WTC11 (cell line): ENCODE results near the gene SINHCAF. TPM values are rescaled to one million over a fixed set of nuclear protein-coding genes. Genes with fewer than 3 reads are reported as not detected.
"Not testable (repeated sequence)": the region's sequence is repeated elsewhere in the genome, so short reads cannot be mapped to it uniquely, and the experiment has no call there.

Experiments used
- ATAC-seq: fragments of 200-7000 bp; cut with Tn5 transposase; 2 replicates; pipeline ENCODE4 v1.10.0; 2021; ENCODE audit warnings: mild to moderate bottlenecking, moderate library complexity
- CTCF ChIA-PET: fragments of 300-600 bp; sonication (Branson Sonifier 250); formaldehyde crosslinking; loops from one replicate; lab custom pipeline; 2021; ENCODE audit warnings: antibody characterized with exemption; lab: Charles Lee
- POLR2A ChIA-PET: fragments of 350-600 bp; sonication (Branson Sonifier 250); formaldehyde crosslinking; loops from one replicate; lab custom pipeline; 2021; ENCODE audit warnings: antibody characterized with exemption; lab: Charles Lee
- DNase-seq: peaks from one replicate; pipeline ENCODE4 v3.0.0; 2021; ENCODE audit warnings: low spot score
- H3K27ac Mint-ChIP-seq: 2 replicates; pipeline ENCODE4 v1.8.0; 2021; ENCODE audit warnings: mixed read lengths
- H3K27me3 Mint-ChIP-seq: 2 replicates; pipeline ENCODE4 v1.8.0; 2021; ENCODE audit warnings: low read depth, mild to moderate bottlenecking, moderate library complexity, mixed read lengths
- H3K36me3 Mint-ChIP-seq: 2 replicates; pipeline ENCODE4 v1.8.0; 2021; ENCODE audit warnings: mixed read lengths
- H3K4me1 Mint-ChIP-seq: 2 replicates; pipeline ENCODE4 v1.8.0; 2022; ENCODE audit warnings: mixed read lengths
- H3K4me3 Mint-ChIP-seq: 2 replicates; pipeline ENCODE4 v1.8.0; 2021; ENCODE audit warnings: mild to moderate bottlenecking, moderate library complexity, mixed read lengths
- H3K9me3 Mint-ChIP-seq: 2 replicates; pipeline ENCODE4 v1.8.0; 2021; ENCODE audit warnings: mixed read lengths
- CBFB ChIP-seq: sonication (generic); formaldehyde crosslinking; IDR thresholded peaks from 2 replicates; pipeline ENCODE4 v1.8.1; 2022; ENCODE audit warnings: mild to moderate bottlenecking, low read depth, missing genetic modification reagents
- ETV6 ChIP-seq: sonication (generic); formaldehyde crosslinking; IDR thresholded peaks from 2 replicates; pipeline ENCODE4 v1.8.1; 2022; ENCODE audit warnings: mild to moderate bottlenecking, missing genetic modification reagents
- HMGA2 ChIP-seq: fragments of 250-450 bp; sonication (Bioruptor Pico); IDR thresholded peaks from 2 replicates; pipeline ENCODE4 v1.4.0; 2021; ENCODE audit warnings: mild to moderate bottlenecking, moderate library complexity
- JAZF1 ChIP-seq: fragments of 250-450 bp; sonication (Bioruptor Pico); IDR thresholded peaks from 2 replicates; pipeline ENCODE4 v1.9.0; 2021; ENCODE audit warnings: moderate library complexity, mild to moderate bottlenecking, inconsistent platforms
- MYBL2 ChIP-seq: sonication (generic); formaldehyde crosslinking; IDR thresholded peaks from 2 replicates; pipeline ENCODE4 v1.8.1; 2023; ENCODE audit warnings: mild to moderate bottlenecking, moderate library complexity, missing genetic modification reagents
- NR1H2 ChIP-seq: sonication (generic); formaldehyde crosslinking; IDR thresholded peaks from 2 replicates; pipeline ENCODE4 v1.9.0; 2021; ENCODE audit warnings: mild to moderate bottlenecking, moderate library complexity, missing genetic modification reagents
- ZBTB43 ChIP-seq: sonication (generic); formaldehyde crosslinking; IDR thresholded peaks from 2 replicates; pipeline ENCODE4 v1.8.1; 2023; ENCODE audit warnings: mild to moderate bottlenecking, missing genetic modification reagents
- ZMAT4 ChIP-seq: fragments of 250-450 bp; sonication (Bioruptor Pico); IDR thresholded peaks from 2 replicates; pipeline ENCODE4 v1.9.0; 2021; ENCODE audit warnings: mild to moderate bottlenecking
- ZNF121 ChIP-seq: sonication (generic); formaldehyde crosslinking; IDR thresholded peaks from 2 replicates; pipeline ENCODE4 v1.8.0; 2023; ENCODE audit warnings: missing genetic modification reagents
- ZNF317 ChIP-seq: sonication (generic); formaldehyde crosslinking; IDR thresholded peaks from 2 replicates; pipeline ENCODE4 v1.8.1; 2023; ENCODE audit warnings: low read depth, mild to moderate bottlenecking, moderate library complexity, missing genetic modification reagents, borderline replicate concordance
- ZNF671 ChIP-seq: fragments of 250-450 bp; sonication (Bioruptor Pico); IDR thresholded peaks from 2 replicates; pipeline ENCODE4 v1.8.0; 2021; ENCODE audit warnings: mild to moderate bottlenecking
- total RNA-seq: library from RNA; stranded (reverse); gene quantifications from 3 replicates; pipeline ENCODE4 v1.2.3, GENCODE V29; 2021
- TF ChIP-seq, protein P1 (sequence below): sonication (generic); formaldehyde crosslinking; IDR thresholded peaks from 2 replicates; pipeline ENCODE4 v1.8.0; 2022; ENCODE audit warnings: mild to moderate bottlenecking, missing genetic modification reagents
- TF ChIP-seq, protein P2 (sequence below): fragments of 250-450 bp; sonication (Bioruptor Pico); IDR thresholded peaks from 2 replicates; pipeline ENCODE4 v1.9.0; 2021; ENCODE audit warnings: mild to moderate bottlenecking, borderline replicate concordance
- TF ChIP-seq, protein P3 (sequence below): sonication (generic); formaldehyde crosslinking; conservative IDR thresholded peaks from 2 replicates; pipeline ENCODE4 v1.8.1; 2022; ENCODE audit warnings: mild to moderate bottlenecking, missing genetic modification reagents
- TF ChIP-seq, protein P4 (sequence below): sonication (generic); formaldehyde crosslinking; IDR thresholded peaks from 2 replicates; pipeline ENCODE4 v1.8.1; 2022; ENCODE audit warnings: missing genetic modification reagents, borderline replicate concordance

Gene SINHCAF
- total RNA-seq, 1 experiment from 2014 or later: 407 TPM

- ATAC-seq, H3K9me3 Mint-ChIP-seq, H3K27me3 Mint-ChIP-seq, H3K4me3 Mint-ChIP-seq, H3K36me3 Mint-ChIP-seq, H3K4me1 Mint-ChIP-seq, POLR2A ChIA-PET: not testable (repeated sequence)
- CTCF ChIA-PET: interaction anchor here (0.6 to 8.0 kb wide), 24 partner anchors 9 to 408 kb away, joined by 3 to 119 read pairs (median 4); partner anchors contain the start of gene ETFBKMT
- H3K27ac Mint-ChIP-seq: 0 out of 2 replicates have a peak overlapping the region, but pooled peaks have one; percentile 8
- peak; percentile 96 for TF ChIP-seq HMGA2
- peak; percentile 40 for DNase-seq
Observed at GRCh38 chr12:31251707-31252611, 74.0 kb downstream of the SINHCAF start.

DNA sequence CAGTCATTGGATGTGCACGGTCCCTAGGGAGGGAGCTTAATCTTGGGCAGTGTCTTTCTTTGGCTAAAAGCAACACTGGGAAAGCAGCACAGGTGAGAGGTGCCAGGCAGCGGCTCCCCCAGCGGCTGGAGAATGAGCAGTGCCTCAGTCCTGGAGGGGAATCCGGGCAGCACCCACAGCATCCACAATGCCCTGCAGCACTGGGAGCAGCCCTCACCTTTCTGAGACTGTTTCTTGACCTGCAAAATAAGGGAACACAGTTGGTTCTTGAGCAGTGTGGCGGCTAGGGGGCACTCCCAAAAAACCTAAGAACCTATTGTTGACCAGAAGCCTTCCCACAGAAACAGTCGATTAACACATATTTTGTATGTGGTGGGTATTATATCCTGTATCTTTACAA is 75.8 kb downstream of the SINHCAF start:
- Mint-ChIP-seq H3K36me3 (no peaks in the 10 kb centered on the region), H3K9me3 (no peaks in the 10 kb centered on the region), H3K27ac (no peak overlapping the region), H3K27me3 (no peaks in the 10 kb centered on the region), H3K4me1 (peaks cover 14% of the 10 kb centered on the region), H3K4me3 (no peak overlapping the region)
- TF ChIP-seq NR1H2 (CRISPR knock-in tag) (no peak), MYBL2 (CRISPR knock-in tag) (no peak), ZNF671 (CRISPR knock-in tag) (no peak), CBFB (CRISPR knock-in tag) (no peak), JAZF1 (CRISPR knock-in tag) (no peak), ETV6 (CRISPR knock-in tag) (no peak), ZMAT4 (CRISPR knock-in tag) (no peak), ZNF121 (no peak), ZNF317 (no peak), ZBTB43 (CRISPR knock-in tag) (no peak)
- TF ChIP-seq, protein P1, sequence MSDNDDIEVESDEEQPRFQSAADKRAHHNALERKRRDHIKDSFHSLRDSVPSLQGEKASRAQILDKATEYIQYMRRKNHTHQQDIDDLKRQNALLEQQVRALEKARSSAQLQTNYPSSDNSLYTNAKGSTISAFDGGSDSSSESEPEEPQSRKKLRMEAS (CRISPR knock-in tag): no peak
- TF ChIP-seq, protein P2, sequence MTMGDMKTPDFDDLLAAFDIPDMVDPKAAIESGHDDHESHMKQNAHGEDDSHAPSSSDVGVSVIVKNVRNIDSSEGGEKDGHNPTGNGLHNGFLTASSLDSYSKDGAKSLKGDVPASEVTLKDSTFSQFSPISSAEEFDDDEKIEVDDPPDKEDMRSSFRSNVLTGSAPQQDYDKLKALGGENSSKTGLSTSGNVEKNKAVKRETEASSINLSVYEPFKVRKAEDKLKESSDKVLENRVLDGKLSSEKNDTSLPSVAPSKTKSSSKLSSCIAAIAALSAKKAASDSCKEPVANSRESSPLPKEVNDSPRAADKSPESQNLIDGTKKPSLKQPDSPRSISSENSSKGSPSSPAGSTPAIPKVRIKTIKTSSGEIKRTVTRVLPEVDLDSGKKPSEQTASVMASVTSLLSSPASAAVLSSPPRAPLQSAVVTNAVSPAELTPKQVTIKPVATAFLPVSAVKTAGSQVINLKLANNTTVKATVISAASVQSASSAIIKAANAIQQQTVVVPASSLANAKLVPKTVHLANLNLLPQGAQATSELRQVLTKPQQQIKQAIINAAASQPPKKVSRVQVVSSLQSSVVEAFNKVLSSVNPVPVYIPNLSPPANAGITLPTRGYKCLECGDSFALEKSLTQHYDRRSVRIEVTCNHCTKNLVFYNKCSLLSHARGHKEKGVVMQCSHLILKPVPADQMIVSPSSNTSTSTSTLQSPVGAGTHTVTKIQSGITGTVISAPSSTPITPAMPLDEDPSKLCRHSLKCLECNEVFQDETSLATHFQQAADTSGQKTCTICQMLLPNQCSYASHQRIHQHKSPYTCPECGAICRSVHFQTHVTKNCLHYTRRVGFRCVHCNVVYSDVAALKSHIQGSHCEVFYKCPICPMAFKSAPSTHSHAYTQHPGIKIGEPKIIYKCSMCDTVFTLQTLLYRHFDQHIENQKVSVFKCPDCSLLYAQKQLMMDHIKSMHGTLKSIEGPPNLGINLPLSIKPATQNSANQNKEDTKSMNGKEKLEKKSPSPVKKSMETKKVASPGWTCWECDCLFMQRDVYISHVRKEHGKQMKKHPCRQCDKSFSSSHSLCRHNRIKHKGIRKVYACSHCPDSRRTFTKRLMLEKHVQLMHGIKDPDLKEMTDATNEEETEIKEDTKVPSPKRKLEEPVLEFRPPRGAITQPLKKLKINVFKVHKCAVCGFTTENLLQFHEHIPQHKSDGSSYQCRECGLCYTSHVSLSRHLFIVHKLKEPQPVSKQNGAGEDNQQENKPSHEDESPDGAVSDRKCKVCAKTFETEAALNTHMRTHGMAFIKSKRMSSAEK (CRISPR knock-in tag): no peak
- TF ChIP-seq, protein P3, sequence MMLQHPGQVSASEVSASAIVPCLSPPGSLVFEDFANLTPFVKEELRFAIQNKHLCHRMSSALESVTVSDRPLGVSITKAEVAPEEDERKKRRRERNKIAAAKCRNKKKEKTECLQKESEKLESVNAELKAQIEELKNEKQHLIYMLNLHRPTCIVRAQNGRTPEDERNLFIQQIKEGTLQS: no peak
- TF ChIP-seq, protein P4, sequence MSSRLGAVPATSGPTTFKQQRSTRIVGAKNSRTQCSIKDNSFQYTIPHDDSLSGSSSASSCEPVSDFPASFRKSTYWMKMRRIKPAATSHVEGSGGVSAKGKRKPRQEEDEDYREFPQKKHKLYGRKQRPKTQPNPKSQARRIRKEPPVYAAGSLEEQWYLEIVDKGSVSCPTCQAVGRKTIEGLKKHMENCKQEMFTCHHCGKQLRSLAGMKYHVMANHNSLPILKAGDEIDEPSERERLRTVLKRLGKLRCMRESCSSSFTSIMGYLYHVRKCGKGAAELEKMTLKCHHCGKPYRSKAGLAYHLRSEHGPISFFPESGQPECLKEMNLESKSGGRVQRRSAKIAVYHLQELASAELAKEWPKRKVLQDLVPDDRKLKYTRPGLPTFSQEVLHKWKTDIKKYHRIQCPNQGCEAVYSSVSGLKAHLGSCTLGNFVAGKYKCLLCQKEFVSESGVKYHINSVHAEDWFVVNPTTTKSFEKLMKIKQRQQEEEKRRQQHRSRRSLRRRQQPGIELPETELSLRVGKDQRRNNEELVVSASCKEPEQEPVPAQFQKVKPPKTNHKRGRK (CRISPR knock-in tag): no peak
- CTCF ChIA-PET: interaction anchor here (0.6 to 8.0 kb wide), 5 partner anchors 9 to 1504 kb away, joined by 3 to 119 read pairs (median 5); no protein-coding TSS in a partner anchor
- DNase-seq (no peak), ATAC-seq (peak; percentile 63)
- POLR2A ChIA-PET: no interaction called here
